GM18526 (cell line): ENCODE data around the gene FRMD6.

Experiments used
- POLR2A ChIP-seq: IDR thresholded peaks from 3 replicates; pipeline ENCODE4 v1.6.1; 2011; ENCODE audit not compliant: insufficient read length; ENCODE audit errors: extremely low read depth

FRMD6 gene

GRCh38 chr14:51719955-51720354, 68.2 kb downstream of the FRMD6 start:
- TF ChIP-seq POLR2A, result no peak

- no peak for TF ChIP-seq POLR2A
Measured at GRCh38 chr14:51723990-51724389, 72.3 kb downstream of the FRMD6 start.

- TF ChIP-seq POLR2A, result no peak
Measured at GRCh38 chr14:51724650-51725049, 72.9 kb downstream of the FRMD6 start.

- TF ChIP-seq POLR2A, result no peak
Measured at GRCh38 chr14:51725061-51725460, 73.4 kb downstream of the FRMD6 start.

GRCh38 chr14:51726166-51726899, 74.6 kb downstream of the FRMD6 start:
- no peak for TF ChIP-seq POLR2A

- TF ChIP-seq POLR2A, result no peak
Measured at GRCh38 chr14:51727526-51727925, 75.8 kb downstream of the FRMD6 start.

GRCh38 chr14:51730098-51730497, 78.4 kb downstream of the FRMD6 start:
- no peak for TF ChIP-seq POLR2A

GRCh38 chr14:51730684-51731083, 79.0 kb downstream of the FRMD6 start:
- no peak for TF ChIP-seq POLR2A

- no peak for TF ChIP-seq POLR2A
Measured at GRCh38 chr14:51732494-51733112, 80.9 kb downstream of the FRMD6 start.

GRCh38 chr14:51733147-51733546, 81.4 kb downstream of the FRMD6 start:
- TF ChIP-seq POLR2A, result no peak

GRCh38 chr14:51735851-51736250, 84.1 kb downstream of the FRMD6 start:
- no peak for TF ChIP-seq POLR2A

- TF ChIP-seq POLR2A, result no peak
Measured at GRCh38 chr14:51738754-51739153, 87.0 kb downstream of the FRMD6 start.

GRCh38 chr14:51743588-51744000, 91.9 kb downstream of the FRMD6 start:
- TF ChIP-seq POLR2A, result no peak

- TF ChIP-seq POLR2A, result no peak
Measured at GRCh38 chr14:51744372-51745130, 92.8 kb downstream of the FRMD6 start.

- no peak for TF ChIP-seq POLR2A
Measured at GRCh38 chr14:51750542-51750941, 98.8 kb downstream of the FRMD6 start.

- no peak for TF ChIP-seq POLR2A
Measured at GRCh38 chr14:51759950-51760349, 108.2 kb downstream of the FRMD6 start.

GRCh38 chr14:51774209-51774608, 122.5 kb downstream of the FRMD6 start:
- no peak for TF ChIP-seq POLR2A
